Mesenchymal stem cell (in vitro differentiated cells and primary cell): ENCODE measurements around the gene CERS6.

Experiments used
- DNase-seq: peaks from one replicate; pipeline ENCODE4 v3.0.0-alpha.2; 2013
- H2AFZ ChIP-seq: one replicate; pipeline ENCODE4 v1.6.1; 2013; ENCODE audit warnings: low read depth, mild to moderate bottlenecking, control low read depth, inconsistent platforms, low read length, moderate library complexity
- H2AK5ac ChIP-seq: 2 replicates; pipeline ENCODE4 v1.6.1; 2013; ENCODE audit warnings: low read length, moderate library complexity, mild to moderate bottlenecking, inconsistent platforms; ENCODE audit not compliant: severe bottlenecking
- H2BK120ac ChIP-seq: one replicate; pipeline ENCODE4 v1.6.1; 2013; ENCODE audit warnings: low read depth, mild to moderate bottlenecking, inconsistent platforms, low read length, moderate library complexity
- H2BK12ac ChIP-seq, 2 experiments: one replicate each; pipeline ENCODE4 v1.6.1; 2013; ENCODE audit warnings: inconsistent platforms in 2 of 2, low read length in 2 of 2, mild to moderate bottlenecking in 2 of 2, moderate library complexity in 2 of 2, control low read depth in 1 of 2
- H2BK15ac ChIP-seq: one replicate; pipeline ENCODE4 v1.6.1; 2013; ENCODE audit warnings: mild to moderate bottlenecking, low read depth, inconsistent platforms; ENCODE audit not compliant: poor library complexity, severe bottlenecking
- H2BK5ac ChIP-seq: 2 replicates; pipeline ENCODE4 v1.6.1; 2013; ENCODE audit warnings: low read depth, mild to moderate bottlenecking, low read length, control low read depth, inconsistent platforms; ENCODE audit not compliant: poor library complexity, severe bottlenecking
- H3K14ac ChIP-seq, 2 experiments: one replicate each; pipeline ENCODE4 v1.6.1; 2013; ENCODE audit warnings: inconsistent platforms in 2 of 2, low read length in 2 of 2, control low read depth in 1 of 2, mild to moderate bottlenecking in 1 of 2, moderate library complexity in 1 of 2
- H3K18ac ChIP-seq, 2 experiments: one replicate each; pipeline ENCODE4 v1.6.1; 2013; ENCODE audit warnings: inconsistent platforms in 2 of 2, low read length in 2 of 2, control low read depth in 1 of 2, low read depth in 1 of 2, mild to moderate bottlenecking in 1 of 2
- H3K23ac ChIP-seq, 2 experiments: one replicate each; pipeline ENCODE4 v1.6.1; 2013; ENCODE audit warnings: inconsistent platforms in 2 of 2, low read length in 2 of 2, mild to moderate bottlenecking in 2 of 2, moderate library complexity in 2 of 2, control low read depth in 1 of 2
- H3K27ac ChIP-seq: 2 replicates; pipeline ENCODE4 v1.5.1; 2013; ENCODE audit warnings: mild to moderate bottlenecking, moderate library complexity, low read length, control low read depth, inconsistent platforms; ENCODE audit not compliant: poor library complexity, severe bottlenecking
- H3K27me3 ChIP-seq, 2 experiments: 2 replicates each; pipeline versions ENCODE4 v1.6.1 to v1.7.0; 2013; ENCODE audit warnings: low read length in 2 of 2, mild to moderate bottlenecking in 2 of 2, moderate library complexity in 2 of 2, control low read depth in 1 of 2, inconsistent platforms in 1 of 2; ENCODE audit not compliant: control insufficient read depth in 1 of 2, insufficient read depth in 1 of 2
- H3K36me3 ChIP-seq, 2 experiments: 2 replicates each; pipeline versions ENCODE4 v1.6.1 to v1.7.0; 2013; ENCODE audit warnings: low read length in 2 of 2, control low read depth in 1 of 2, inconsistent platforms in 1 of 2, low read depth in 1 of 2, mild to moderate bottlenecking in 1 of 2; ENCODE audit not compliant: insufficient read depth in 2 of 2, control insufficient read depth in 1 of 2
- H3K4ac ChIP-seq, 2 experiments: one replicate each; pipeline ENCODE4 v1.6.1; 2013; ENCODE audit warnings: inconsistent platforms in 2 of 2, low read length in 2 of 2, mild to moderate bottlenecking in 2 of 2, moderate library complexity in 2 of 2, control low read depth in 1 of 2, low read depth in 1 of 2
- H3K4me1 ChIP-seq: 2 replicates; pipeline ENCODE4 v1.6.1; 2013; ENCODE audit warnings: low read depth, low read length, control low read depth; ENCODE audit not compliant: control insufficient read depth, insufficient read depth
- H3K4me2 ChIP-seq: 2 replicates; pipeline ENCODE4 v1.6.1; 2013; ENCODE audit warnings: low read length, mild to moderate bottlenecking, inconsistent platforms; ENCODE audit not compliant: poor library complexity, severe bottlenecking
- H3K4me3 ChIP-seq, 2 experiments: 2 replicates each; pipeline versions ENCODE4 v1.5.1 to v1.7.0; 2013; ENCODE audit warnings: low read length in 2 of 2, mild to moderate bottlenecking in 2 of 2, control low read depth in 1 of 2, low read depth in 1 of 2; ENCODE audit not compliant: insufficient read depth in 1 of 2
- H3K79me1 ChIP-seq: replicated peaks from 2 replicates; pipeline ENCODE4 v1.6.1; 2013; ENCODE audit warnings: mild to moderate bottlenecking, control low read depth, low read length, inconsistent platforms; ENCODE audit not compliant: poor library complexity, severe bottlenecking
- H3K9ac ChIP-seq: 2 replicates; pipeline ENCODE4 v1.7.0; 2013; ENCODE audit warnings: mild to moderate bottlenecking, low read length, moderate library complexity
- H3K9me3 ChIP-seq: 2 replicates; pipeline ENCODE4 v1.7.0; 2013; ENCODE audit warnings: mild to moderate bottlenecking, low read length; ENCODE audit not compliant: control insufficient read depth
- H4K8ac ChIP-seq: one replicate; pipeline ENCODE4 v1.6.1; 2013; ENCODE audit warnings: inconsistent platforms, mild to moderate bottlenecking, low read length, moderate library complexity
- H4K91ac ChIP-seq: one replicate; pipeline ENCODE4 v1.6.1; 2013; ENCODE audit warnings: mild to moderate bottlenecking, low read length, inconsistent platforms
- WGBS: methylation state at CpG from one replicate; pipeline ENCODE4 v1.1.7; 2013; ENCODE audit warnings: mixed read lengths; 5-methylcytosine and 5-hydroxymethylcytosine counted together

CERS6 gene

DNA sequence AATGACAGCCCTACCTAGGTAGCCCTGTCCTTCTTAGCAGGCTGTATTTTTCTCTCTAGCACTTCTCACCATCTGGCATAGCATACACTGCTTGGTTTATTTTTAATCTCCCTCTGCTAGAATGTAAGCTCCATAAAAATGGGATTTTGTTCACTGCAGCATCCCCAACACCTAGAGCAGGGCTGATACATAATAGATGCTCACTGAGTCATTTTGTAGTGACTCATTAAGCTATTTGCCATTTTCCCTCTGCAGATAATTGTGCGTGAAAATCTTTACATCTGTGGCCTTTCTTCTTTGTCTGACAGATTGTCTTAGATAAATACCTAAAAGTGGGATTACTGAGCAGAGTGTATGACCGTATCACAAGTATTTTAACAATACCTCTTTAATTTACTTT lies 82.5 kb downstream of the CERS6 start:
- Histone ChIP-seq H3K79me1 (peaks cover 24% of the 10 kb centered on the region), H3K4me2 (no peak overlapping the region), H2BK15ac (no peak overlapping the region), H3K4ac (no peak overlapping the region), H2BK5ac (no peak overlapping the region), H2AK5ac (no peak overlapping the region), H3K18ac (no peak overlapping the region), H3K9me3 (peaks cover 17% of the 10 kb centered on the region), H3K23ac (no peak overlapping the region), H3K27me3 (no peaks in the 10 kb centered on the region), H2AFZ (no peak overlapping the region), H4K8ac (no peak overlapping the region), H3K4me3 (no peak overlapping the region), H2BK120ac (no peak overlapping the region), H2BK12ac (no peak overlapping the region), H3K27ac (no peak overlapping the region), H3K14ac (no peak overlapping the region), H3K9ac (no peak overlapping the region), H4K91ac (no peak overlapping the region), H3K4me1 (no peaks in the 10 kb centered on the region), H3K36me3 (no peaks in the 10 kb centered on the region)
- WGBS, result no CpG with 5 or more reads among the region's 2 CpGs
- no peak for DNase-seq

DNA sequence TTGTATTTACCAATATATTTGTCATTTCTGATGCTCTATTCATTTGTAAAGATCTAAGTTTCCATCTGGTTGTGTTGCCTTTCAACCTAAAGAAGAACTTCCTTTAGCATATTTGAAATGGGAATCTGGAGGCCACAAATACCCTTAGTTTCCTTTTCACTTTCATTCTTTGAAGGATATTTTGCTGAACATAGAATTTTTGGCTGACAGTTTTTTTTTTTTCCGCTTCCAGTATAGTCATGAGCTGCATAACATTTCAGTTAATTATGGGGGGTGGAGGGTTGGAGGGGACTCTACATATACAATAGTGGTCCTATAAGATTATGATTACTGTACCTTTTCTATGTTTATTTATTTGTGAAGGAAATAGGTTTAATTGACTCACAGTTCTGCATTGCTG lies 83.9 kb downstream of the CERS6 start:
- WGBS, result no CpG with 5 or more reads among the region's 1 CpG
- Histone ChIP-seq H3K4me1 (no peaks in the 10 kb centered on the region), H2AFZ (no peak overlapping the region)

DNA sequence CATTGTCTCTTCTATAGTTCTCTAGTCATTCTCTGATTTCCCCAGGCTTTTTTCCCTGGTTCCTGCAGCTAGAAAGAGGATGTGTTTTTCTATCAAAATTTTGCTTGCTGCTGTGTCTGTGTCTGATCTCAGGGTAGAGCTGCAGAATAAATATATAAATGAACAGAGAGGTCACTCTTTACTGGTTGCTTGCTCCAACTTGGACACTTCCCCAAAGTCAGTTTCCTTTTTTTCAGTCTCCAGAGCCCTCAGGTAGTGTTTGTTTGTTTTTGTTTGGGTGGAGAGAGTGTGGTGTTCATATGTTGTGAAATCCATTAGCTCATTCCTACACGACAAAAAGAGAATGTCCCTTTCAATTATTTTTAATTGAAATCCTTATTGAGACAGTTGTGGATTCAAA lies 85.8 kb downstream of the CERS6 start:
- no peak overlapping the region for H3K9ac ChIP-seq
- no peak overlapping the region for H3K4me3 ChIP-seq
- H3K27me3 ChIP-seq, result no peaks in the 10 kb centered on the region
- H3K18ac ChIP-seq, result no peak overlapping the region
- peaks cover 24% of the 10 kb centered on the region for H3K79me1 ChIP-seq
- H3K27ac ChIP-seq, result no peak overlapping the region
- H2AFZ ChIP-seq, result no peak overlapping the region
- no peak overlapping the region for H2BK12ac ChIP-seq
- no peak overlapping the region for H4K8ac ChIP-seq
- H2BK15ac ChIP-seq, result no peak overlapping the region
- no peak overlapping the region for H3K4ac ChIP-seq
- H3K9me3 ChIP-seq, result peaks cover 17% of the 10 kb centered on the region
- WGBS, result no CpG with 5 or more reads among the region's 1 CpG
- H3K4me1 ChIP-seq, result no peaks in the 10 kb centered on the region
- no peak overlapping the region for H4K91ac ChIP-seq
- no peak overlapping the region for H3K14ac ChIP-seq
- H3K36me3 ChIP-seq, result no peaks in the 10 kb centered on the region
- no peak for DNase-seq
- H3K4me2 ChIP-seq, result no peak overlapping the region
- no peak overlapping the region for H2BK120ac ChIP-seq
- no peak overlapping the region for H2AK5ac ChIP-seq
- H2BK5ac ChIP-seq, result no peak overlapping the region
- H3K23ac ChIP-seq, result no peak overlapping the region

More for the DNA sequence above, 83.9 kb downstream of the CERS6 start:
- DNase-seq, result no peak
- Histone ChIP-seq H2BK15ac (no peak overlapping the region), H3K4ac (no peak overlapping the region), H3K27ac (no peak overlapping the region), H3K4me3 (no peak overlapping the region), H3K36me3 (no peaks in the 10 kb centered on the region), H2BK120ac (no peak overlapping the region), H3K18ac (no peak overlapping the region), H3K79me1 (peaks cover 27% of the 10 kb centered on the region), H4K8ac (no peak overlapping the region), H3K9ac (no peak overlapping the region), H2BK5ac (no peak overlapping the region), H3K23ac (no peak overlapping the region), H4K91ac (no peak overlapping the region), H3K27me3 (no peaks in the 10 kb centered on the region), H3K9me3 (peaks cover 17% of the 10 kb centered on the region), H2AK5ac (no peak overlapping the region), H2BK12ac (no peak overlapping the region), H3K4me2 (no peak overlapping the region), H3K14ac (no peak overlapping the region)

DNA sequence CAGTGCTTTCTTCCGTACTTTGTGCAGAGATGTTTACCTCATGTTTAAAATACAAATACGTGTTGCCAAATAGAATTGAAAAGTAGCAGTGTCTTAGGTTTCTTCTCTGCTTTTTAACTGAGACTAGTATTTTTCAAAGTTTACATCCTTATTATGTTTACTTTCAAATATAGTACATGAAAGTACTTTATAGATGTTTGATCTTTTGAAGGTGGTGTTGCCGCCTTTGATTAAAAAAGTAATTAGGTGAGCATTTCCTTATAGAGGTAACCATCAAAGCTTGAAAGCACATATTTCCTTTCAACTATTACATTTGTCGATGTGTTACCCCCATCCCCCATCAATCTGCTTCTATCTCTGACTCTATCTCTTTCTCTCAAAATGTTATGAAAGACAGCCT lies 87.0 kb downstream of the CERS6 start:
- no peak for DNase-seq
- Histone ChIP-seq H3K18ac (no peak overlapping the region), H3K4me3 (no peak overlapping the region), H3K9ac (no peak overlapping the region), H3K23ac (no peak overlapping the region), H4K91ac (no peak overlapping the region), H3K4ac (no peak overlapping the region), H3K4me1 (no peaks in the 10 kb centered on the region), H2BK5ac (no peak overlapping the region), H3K4me2 (no peak overlapping the region), H2AK5ac (no peak overlapping the region), H3K36me3 (no peaks in the 10 kb centered on the region), H3K27me3 (no peaks in the 10 kb centered on the region), H3K79me1 (peaks cover 27% of the 10 kb centered on the region), H2BK120ac (no peak overlapping the region), H3K27ac (no peak overlapping the region), H2BK15ac (no peak overlapping the region), H2BK12ac (no peak overlapping the region), H3K14ac (no peak overlapping the region), H4K8ac (no peak overlapping the region), H3K9me3 (peaks cover 17% of the 10 kb centered on the region), H2AFZ (no peak overlapping the region)
- 100% methylated on average over 2 of the region's 4 CpGs for WGBS
